Measurements from ENCODE around the gene KIF25. TPM values are rescaled to one million over a fixed set of nuclear protein-coding genes. Genes with fewer than 3 reads are reported as not detected.

Gene KIF25
- total RNA-seq, 2 experiments from 2014 or later, result not detected

DNA sequence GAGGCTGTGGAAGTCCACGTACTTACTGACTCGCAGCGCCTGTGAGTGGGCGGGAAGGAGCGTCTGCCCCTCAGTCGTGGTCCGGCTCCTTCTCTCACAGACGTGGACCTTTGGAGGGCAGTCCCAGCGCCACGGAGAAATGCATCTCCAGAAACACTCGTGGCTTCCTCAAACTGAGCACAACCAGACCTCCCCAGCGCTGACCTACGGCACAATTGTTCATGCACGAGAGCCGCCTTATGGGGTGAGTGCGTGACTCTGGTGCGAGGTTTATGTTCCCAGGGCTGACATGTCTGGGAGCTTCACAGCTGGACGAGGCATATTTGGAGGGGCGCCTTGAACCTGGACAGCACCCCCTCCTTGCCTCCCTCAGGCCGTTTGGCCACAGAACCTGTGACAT, 51.8 kb downstream of the KIF25 start:
- POLR2A ChIA-PET, result no interaction called here
- H3K4me1 Mint-ChIP-seq (ENCODE audit: low read depth), result no peaks in the 10 kb centered on the region
- intact Hi-C loops (cut with micrococcal nuclease), result no loop called here
- DNase-seq (no peak), ATAC-seq (no peak)
- TF ChIP-seq, protein P1, sequence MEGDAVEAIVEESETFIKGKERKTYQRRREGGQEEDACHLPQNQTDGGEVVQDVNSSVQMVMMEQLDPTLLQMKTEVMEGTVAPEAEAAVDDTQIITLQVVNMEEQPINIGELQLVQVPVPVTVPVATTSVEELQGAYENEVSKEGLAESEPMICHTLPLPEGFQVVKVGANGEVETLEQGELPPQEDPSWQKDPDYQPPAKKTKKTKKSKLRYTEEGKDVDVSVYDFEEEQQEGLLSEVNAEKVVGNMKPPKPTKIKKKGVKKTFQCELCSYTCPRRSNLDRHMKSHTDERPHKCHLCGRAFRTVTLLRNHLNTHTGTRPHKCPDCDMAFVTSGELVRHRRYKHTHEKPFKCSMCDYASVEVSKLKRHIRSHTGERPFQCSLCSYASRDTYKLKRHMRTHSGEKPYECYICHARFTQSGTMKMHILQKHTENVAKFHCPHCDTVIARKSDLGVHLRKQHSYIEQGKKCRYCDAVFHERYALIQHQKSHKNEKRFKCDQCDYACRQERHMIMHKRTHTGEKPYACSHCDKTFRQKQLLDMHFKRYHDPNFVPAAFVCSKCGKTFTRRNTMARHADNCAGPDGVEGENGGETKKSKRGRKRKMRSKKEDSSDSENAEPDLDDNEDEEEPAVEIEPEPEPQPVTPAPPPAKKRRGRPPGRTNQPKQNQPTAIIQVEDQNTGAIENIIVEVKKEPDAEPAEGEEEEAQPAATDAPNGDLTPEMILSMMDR (IDR thresholded peaks at IDR 0.05), result no peak
- H3K27ac Mint-ChIP-seq, result no peak overlapping the region
- H3K9me3 Mint-ChIP-seq, result no peaks in the 10 kb centered on the region
- no peaks in the 10 kb centered on the region for H3K36me3 Mint-ChIP-seq (ENCODE audit: low read depth)
- H3K27me3 Mint-ChIP-seq, result no peaks in the 10 kb centered on the region
- H3K4me3 Mint-ChIP-seq, result no peak overlapping the region
- CTCF ChIA-PET, result no interaction called here

DNA sequence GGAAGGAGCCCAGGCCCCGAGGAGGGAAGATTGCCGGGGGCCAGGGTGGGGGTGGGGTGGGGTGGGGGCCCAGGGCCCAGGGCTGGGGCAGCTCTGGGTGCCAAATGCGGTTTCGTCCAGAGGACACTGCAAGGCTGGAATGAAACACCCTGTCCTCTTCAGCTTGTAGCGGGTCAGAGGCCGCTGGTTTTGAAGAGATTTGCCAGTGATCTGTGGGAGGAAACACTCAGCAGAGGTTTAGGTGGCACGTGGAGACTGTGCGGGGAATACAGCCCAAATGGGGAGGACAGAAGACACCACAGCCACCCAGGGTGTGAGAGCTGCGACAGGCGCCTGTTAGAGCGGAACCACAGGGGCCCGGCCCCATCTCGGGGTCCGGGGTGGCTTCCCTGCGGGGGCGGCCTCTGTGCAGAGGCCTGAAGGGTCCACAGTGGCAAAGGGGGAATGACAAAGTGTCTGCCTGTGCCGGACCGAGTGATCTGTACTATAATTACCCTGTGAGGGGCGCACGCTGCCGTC, 52.3 kb downstream of the KIF25 start:
- POLR2A ChIA-PET, result no interaction called here

DNA sequence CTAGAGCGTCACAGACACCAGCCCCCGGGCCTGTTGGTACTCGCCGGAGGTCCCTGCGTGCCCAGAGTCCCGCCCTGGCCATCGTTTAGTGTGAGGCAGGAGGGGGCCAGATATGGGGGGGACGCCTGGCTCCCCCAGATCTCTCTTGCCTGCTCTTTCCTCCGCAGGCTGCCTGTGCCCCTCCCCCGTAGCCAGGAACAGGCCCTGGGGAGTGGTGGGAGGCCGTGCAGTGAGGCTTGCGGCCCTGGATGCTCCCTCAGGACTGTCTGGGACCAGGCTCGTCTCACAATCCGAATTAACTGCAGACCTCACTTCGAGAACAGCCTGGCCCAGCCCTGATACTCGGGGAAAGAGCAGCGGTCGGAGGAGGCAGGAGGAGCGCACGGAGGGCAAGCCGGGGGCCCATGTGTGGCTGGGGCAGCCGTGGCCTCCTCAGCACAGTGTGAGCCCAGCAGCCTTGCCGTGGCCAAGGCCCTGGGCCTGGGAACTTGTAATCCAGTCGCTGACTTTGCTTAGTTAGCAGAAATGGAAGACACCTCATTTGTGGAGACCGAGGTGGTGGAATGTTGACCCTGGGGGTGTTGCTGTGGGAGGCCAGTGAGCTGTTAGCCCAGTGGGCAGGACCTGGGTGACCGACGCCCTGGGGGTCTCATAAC, 52.9 kb downstream of the KIF25 start:
- Mint-ChIP-seq H3K27ac (no peak overlapping the region), H3K4me1 (ENCODE audit: low read depth) (no peaks in the 10 kb centered on the region), H3K4me3 (no peak overlapping the region), H3K36me3 (ENCODE audit: low read depth) (no peaks in the 10 kb centered on the region), H3K27me3 (no peaks in the 10 kb centered on the region), H3K9me3 (no peaks in the 10 kb centered on the region)
- intact Hi-C loops (cut with micrococcal nuclease), result no loop called here
- no peak for ATAC-seq
- TF ChIP-seq, protein P1 (IDR thresholded peaks at IDR 0.05), result no peak
- DNase-seq, result no peak
- ChIA-PET CTCF (no interaction called here), POLR2A (no interaction called here)

More for the DNA sequence above, 52.3 kb downstream of the KIF25 start:
- intact Hi-C loops (cut with micrococcal nuclease), result no loop called here
- ATAC-seq (no peak), DNase-seq (no peak)
- Mint-ChIP-seq H3K9me3 (no peaks in the 10 kb centered on the region), H3K4me3 (no peak overlapping the region), H3K27ac (no peak overlapping the region), H3K36me3 (ENCODE audit: low read depth) (no peaks in the 10 kb centered on the region), H3K27me3 (no peaks in the 10 kb centered on the region), H3K4me1 (ENCODE audit: low read depth) (no peaks in the 10 kb centered on the region)
- TF ChIP-seq, protein P1 (IDR thresholded peaks at IDR 0.05), result no peak
- CTCF ChIA-PET, result no interaction called here

DNA sequence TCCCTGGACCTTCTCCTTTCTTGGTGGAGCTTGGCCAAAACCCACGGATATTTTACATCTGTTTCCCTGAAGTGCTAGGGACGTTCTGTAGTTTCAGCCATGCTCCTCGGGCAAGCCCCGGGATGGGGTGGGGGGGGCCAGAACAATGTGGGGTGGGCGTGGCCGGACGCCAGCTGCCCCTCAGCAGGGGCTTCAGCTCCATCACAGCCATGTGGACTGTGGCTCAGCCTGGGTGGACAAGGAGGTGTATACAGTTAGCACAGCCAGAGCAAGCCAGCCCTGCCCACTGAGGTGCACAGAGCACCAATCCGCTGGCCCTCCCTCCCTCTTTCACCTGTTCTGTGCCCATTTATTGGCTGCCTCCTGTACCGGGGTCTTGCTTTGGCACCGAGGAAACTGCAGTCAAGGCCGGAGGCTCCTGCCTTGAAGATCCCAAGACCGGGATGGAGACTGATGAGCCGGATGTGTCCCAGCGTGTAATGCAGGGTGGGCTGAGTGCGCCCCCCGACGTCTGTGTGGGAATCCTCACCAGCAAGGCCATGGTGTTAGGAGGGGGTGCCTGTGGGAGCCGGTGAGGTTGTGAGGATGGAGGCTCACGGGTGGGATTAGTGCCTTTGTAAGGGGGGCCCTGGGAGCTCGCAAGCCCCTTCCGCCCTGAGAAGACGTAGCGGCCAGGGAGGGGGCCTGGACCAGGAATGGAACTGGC, 53.6 kb downstream of the KIF25 start:
- Mint-ChIP-seq H3K4me1 (ENCODE audit: low read depth) (no peaks in the 10 kb centered on the region), H3K9me3 (no peaks in the 10 kb centered on the region), H3K27ac (no peak overlapping the region), H3K36me3 (ENCODE audit: low read depth) (no peaks in the 10 kb centered on the region), H3K4me3 (no peak overlapping the region), H3K27me3 (no peaks in the 10 kb centered on the region)
- no peak for ATAC-seq
- TF ChIP-seq, protein P1 (IDR thresholded peaks at IDR 0.05), result no peak
- no peak for DNase-seq
- intact Hi-C loops (cut with micrococcal nuclease), result no loop called here
- ChIA-PET POLR2A (no interaction called here), CTCF (no interaction called here)

DNA sequence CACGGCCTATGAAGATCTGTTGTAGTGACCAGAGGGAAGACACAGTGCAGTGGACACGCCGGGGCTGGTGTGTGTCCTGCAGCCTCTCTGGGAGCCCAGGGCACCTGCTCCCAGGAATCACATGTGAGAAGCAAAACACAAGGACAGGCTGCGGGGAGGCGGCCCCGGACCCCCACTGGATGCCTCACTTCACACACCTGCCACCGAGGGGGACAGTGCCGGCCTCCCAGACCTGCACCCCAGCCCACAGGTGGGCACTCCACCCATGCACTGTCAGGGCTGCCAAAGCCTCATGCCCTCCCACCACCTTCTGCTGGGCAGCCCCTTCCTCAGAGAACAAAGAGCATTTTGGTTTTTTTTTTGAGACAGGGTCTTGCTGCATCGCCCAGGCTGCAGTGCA, 54.2 kb downstream of the KIF25 start:
- no peaks in the 10 kb centered on the region for H3K4me1 Mint-ChIP-seq (ENCODE audit: low read depth)

More for the DNA sequence above, 54.2 kb downstream of the KIF25 start:
- H3K27me3 Mint-ChIP-seq, result no peaks in the 10 kb centered on the region
- H3K4me3 Mint-ChIP-seq, result no peak overlapping the region
- DNase-seq (no peak), ATAC-seq (no peak)
- no peak overlapping the region for H3K27ac Mint-ChIP-seq
- intact Hi-C loops (cut with micrococcal nuclease), result no loop called here
- H3K36me3 Mint-ChIP-seq (ENCODE audit: low read depth), result no peaks in the 10 kb centered on the region
- TF ChIP-seq, protein P1 (IDR thresholded peaks at IDR 0.05), result no peak
- ChIA-PET POLR2A (no interaction called here), CTCF (no interaction called here)
- no peaks in the 10 kb centered on the region for H3K9me3 Mint-ChIP-seq

All from activated CD8-positive, alpha-beta T cell treated with anti-CD3 and anti-CD28 coated beads for 36 hours (primary cell).